Activated CD4-positive, alpha-beta T cell treated with anti-CD3 and anti-CD28 coated beads, Interleukin-2, amount 50 U/mL, for 48 hours (primary cell): ENCODE results near the gene ISCA1.
A peak's percentile ranks its signal among the peaks of the same experiment; 100 is the strongest.
"Not testable (repeated sequence)": the region's sequence is repeated elsewhere in the genome, so short reads cannot be mapped to it uniquely, and the experiment has no call there.

Experiments
- DNase-seq, 2 experiments: peaks; one replicate each; pipeline ENCODE4 v3.0.0-alpha.2; 2020

ISCA1 gene

DNA sequence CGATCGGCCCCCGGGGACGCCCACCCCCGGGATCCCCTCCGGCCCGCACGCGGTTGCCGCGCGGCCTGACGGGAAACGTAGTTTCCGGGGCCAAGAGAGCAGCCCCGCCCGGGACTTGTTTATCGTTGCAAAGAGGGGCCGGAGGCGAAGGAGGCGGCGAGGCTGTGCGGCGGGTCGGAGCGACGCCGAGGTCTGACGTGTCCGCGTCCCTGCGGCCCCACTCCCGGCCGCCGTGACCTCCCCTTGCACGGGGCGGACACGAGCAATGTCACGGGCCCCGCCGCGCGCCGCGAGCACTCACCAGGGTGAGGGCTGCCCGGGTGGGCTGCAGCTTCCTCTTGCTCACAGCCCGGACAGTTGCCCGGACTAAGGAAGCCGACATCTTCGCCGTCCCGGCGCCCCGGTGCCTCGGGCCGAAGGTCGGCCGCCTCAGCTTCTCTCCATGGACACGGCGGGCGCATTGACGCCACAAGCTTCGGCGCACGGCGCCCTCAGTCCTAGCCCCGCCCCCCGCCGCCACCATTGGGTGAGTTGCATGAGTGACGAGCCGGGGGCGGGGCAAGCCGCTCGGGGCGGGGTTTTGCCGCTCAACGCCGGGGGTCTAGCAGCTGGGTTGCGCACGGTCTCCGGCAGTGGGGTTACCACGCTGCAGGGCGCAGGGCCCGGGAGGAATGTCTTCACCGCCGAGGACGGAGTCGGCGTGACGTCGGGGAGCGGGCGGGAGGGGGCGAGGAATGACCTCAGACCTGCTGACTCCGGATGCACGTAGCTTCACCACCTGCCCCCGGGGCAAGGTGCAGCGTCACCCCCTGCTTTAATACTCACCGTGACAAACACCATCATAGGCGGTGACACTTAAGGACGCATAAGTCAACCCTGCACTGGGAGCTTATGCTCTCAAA is at the start of gene ISCA1:
TSS of gene ISCA1 (minus strand) at position 462 of the 902 bp plus-strand sequence. CDS start at position 382, 80 bp downstream.
- DNase-seq: peak; percentile 98 to 99

DNA sequence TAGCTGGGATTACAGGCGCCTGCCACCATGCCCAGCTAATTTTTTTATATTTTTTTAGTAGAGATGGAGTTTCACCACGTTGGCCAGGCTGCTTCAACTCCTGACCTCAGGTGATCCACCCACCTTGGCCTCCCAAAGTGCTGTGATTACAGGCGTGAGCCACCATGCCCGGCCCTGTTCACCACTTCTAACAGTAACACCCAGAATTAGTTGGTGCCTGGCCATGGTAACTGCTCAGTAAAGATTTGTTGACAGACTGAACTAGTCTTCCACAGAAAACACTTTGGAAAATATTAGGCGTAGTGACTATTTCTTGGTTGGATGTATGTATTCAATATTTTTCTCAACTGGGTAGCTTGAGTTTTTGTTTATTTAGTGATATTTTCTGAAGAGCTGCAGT is 47.8 kb upstream of the ISCA1 start:
- DNase-seq: no peak

DNA sequence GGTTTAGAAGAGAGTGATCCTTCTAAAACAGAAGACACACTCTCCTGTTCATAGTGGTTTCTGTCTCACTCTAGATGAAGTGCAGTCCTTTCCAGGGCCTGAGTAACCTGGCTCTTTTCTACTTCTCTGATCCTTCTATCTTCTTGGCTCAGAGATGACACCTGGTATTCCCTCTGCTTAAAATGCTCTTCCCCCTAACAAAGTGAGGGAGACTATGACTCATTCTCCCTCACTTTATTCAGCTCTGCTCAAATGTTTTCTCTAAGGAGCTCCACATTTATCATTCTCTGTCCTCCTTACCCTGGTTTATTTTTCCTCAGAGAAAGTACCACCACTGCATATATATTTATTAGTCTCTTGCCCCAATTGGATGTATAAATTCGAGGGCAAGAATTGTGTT is 47.3 kb upstream of the ISCA1 start:
- DNase-seq: no peak

DNA sequence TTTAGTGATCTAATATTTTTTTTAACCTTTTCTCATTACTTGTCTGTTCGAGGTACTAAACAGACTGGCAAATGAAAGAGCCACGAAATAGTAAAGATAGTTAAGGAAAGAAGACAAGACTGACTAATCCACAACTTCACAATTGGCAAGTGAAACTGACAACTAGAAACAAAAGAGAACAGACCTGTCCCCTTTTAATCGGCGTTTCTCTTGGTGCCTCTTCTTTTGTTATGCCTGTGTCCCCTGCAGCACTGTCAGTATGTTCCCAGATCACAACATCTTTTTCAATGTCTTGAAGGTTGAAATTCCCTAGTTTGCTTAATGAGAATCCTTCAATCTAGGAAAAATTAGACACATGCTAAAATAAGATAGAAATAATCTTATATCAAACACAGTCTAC is 45.8 kb upstream of the ISCA1 start:
- no peak for DNase-seq

DNA sequence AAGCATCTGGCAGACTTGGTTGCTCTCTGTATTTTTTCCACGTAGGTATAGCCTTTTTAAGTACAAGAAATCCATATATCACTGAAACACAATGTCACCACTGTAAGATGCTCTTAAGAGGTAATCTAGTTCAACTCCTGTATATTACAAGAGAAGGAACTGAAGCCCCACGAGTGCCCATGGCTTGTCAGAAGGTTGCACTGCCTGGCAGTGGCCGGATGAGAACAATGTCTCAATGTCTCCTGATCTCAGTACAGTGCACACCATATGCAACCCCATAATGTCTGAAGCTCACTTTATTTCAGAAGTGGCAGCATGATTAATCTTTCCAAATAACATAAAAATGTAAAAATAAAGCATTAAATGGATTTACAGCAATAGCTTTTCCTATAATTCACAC is 44.2 kb upstream of the ISCA1 start:
- no peak for DNase-seq

DNA sequence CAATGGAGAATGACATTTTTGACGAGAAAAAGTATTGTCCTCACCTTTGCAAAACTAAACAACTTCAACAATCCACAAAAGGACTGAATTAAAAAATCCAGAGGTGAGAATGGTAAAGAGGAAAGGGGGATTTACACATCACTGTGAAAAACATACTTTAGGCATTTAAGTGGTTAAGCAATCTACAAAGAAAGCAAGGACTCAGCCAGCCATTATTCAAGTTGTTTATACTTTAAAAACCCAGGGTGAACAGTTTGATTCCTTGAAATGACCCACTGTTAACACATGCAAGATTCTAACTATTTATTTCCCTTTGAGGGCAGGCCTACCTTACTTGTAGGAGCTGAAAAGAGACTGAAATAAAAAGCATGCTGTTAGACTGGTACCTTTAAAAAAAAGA is 42.6 kb upstream of the ISCA1 start:
- DNase-seq: no peak

DNA sequence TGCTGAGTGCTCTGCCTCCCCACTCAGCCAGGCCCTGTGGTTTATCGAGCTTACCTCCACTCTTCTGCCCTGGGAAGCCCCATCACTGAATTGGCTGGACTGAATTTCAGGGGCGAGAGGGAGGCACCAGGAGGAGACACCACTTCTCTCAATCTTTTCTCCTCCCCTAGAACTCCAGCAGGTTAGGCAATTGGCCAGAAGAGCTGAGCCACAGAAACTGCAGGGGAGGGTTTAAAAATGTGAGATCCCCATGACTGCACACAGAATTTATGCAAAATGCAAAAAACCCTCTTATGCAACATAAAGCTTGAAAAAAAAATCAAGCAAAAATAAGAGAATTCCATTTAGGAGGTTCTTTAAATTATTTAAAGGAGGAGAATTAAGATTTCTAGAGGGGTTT is 42.0 kb upstream of the ISCA1 start:
- DNase-seq: no peak

DNA sequence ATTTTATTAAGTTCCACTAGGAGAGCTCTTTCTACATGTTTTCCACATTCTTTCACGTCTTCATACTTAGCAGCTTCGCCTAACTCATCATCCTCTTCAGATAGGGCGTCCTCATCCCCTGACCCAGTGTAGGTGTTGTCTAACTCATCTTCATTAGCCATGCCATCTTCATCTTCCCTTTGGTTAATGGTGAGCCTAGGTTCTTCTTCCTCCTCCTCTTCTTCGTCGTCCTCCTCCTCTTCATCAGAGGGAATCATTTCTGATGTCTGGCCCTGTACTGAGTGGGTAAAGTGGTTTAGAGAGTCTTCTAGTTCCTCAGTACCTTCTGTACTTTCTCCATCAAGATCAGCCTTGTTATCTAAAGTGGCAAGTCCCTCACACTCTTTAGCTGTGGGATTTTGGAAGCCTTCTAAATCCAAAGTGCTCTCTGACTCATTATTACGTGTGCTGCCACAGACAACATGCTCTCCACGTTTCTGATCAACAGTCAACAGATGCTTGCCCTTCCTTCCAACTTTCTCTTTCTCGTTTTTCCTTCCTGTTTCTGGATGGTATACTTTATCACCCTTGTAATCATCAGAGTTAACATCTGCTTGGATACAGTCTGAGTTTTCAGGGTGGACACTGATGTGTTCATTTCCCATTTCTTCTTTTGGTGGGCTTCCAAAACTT is 40.8 kb upstream of the ISCA1 start:
- DNase-seq: no peak

DNA sequence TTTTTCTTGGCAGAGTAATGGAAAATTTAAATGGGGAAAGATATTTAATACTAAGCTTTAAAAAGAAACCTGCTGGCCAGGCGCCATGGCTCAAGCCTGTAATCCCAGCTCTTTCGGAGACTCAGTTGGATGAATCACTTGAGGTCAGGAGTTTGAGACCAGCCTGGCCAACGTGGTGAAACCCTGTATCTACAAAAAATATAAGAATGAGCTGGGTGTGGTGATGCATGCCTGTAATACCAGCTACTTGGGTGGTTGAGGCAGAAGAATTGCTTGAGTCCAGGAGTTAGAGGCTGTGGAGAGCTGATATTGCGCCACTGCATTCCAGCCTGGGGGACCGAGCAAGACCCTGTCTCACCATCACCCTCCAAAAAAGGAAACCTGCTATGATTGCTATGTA is 39.0 kb upstream of the ISCA1 start:
- DNase-seq: no peak

DNA sequence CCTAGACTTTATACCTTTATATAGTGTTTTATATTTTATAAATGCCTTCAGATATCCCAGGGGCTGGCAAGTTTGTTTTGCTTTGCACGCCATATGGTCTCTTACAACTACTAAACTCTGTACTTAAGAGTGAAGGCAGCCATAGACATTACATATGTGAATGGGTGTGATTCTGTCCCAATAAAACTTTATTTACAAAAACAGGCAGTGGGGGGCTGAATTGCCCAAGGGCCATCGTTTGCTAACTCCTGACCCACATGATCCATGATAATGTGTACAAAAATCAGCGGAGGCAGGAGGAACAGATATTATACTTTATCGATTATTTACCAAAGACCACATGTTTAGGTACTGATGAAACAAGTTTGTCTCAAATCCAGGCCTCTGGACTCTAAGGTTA is 35.8 kb upstream of the ISCA1 start:
- no peak for DNase-seq

DNA sequence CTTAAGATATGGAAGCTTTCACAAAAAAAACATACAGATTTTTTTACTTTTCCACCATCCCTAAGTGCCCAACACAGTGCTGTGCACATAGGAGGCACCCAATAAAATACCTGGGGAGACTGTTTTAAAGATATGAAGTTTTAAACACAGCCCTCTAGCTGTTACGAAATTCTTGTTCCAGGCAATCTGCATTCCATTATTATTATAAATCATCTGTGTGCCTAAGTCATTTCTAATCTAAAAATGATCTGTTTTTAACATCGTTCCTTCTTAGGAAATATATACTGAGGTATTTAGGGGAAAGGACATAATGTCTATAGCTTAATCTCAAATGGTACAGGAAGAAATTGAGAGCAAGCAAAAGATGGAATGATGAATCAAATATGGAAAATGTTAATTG is 32.7 kb upstream of the ISCA1 start:
- DNase-seq: no peak

DNA sequence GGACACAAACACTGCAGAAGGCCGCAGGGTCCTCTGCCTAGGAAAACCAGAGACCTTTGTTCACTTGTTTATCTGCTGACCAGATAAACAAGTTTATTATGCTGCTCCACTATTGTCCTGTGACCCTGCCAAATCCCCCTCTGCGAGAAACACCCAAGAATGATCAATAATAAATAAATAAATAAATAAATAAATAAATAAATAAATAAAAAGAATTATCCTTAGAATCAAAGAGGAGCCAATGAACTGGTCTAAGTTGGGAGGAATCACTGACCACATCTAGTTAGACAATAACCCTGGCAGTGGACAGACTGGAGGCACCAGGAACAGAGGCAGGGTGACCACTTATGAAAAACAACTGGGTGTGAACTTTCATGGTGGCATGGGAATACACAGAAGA is 30.6 kb upstream of the ISCA1 start:
- DNase-seq: not testable (repeated sequence)

DNA sequence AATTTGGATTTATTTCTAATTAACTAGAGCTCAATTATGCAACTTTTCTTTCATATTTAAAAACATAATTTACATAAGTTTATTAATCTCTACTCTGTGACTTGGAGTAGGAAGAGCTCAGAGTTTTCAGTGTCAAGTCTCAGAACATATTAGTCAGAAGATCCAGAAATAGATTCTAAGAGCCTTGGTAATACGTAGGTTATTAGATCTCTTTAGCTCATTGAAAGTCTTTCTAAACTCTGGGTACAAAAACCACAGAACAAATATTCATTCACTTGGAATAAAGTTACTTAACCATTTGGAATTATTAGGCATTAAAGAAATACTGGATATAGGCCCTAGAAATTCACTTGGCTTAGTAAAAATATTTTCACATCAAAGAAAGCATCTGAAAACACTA is 26.3 kb upstream of the ISCA1 start:
- DNase-seq: no peak

DNA sequence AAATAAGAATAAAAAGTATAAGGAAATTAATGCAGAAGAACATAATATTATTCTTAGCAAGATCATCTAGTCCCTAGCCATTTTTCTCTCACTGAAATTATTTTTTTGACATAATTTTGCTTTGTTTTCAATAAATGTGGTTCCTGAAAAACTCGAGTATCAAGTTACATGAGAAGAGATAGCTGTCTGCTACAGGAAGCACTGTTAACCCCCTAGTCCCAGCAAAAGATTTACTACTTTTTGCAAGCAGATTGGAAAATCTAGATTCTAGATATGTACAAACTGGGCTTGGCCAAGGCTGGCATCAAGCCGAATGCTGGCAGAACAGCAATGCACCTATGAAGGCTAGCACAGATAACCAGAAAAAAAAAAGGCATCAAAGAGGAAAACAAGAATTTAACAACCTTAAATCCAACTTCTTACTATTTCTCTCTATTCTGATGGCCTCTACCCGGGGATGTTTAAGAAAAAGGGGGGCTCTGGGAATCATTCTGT is 21.9 kb upstream of the ISCA1 start:
- no peak for DNase-seq

DNA sequence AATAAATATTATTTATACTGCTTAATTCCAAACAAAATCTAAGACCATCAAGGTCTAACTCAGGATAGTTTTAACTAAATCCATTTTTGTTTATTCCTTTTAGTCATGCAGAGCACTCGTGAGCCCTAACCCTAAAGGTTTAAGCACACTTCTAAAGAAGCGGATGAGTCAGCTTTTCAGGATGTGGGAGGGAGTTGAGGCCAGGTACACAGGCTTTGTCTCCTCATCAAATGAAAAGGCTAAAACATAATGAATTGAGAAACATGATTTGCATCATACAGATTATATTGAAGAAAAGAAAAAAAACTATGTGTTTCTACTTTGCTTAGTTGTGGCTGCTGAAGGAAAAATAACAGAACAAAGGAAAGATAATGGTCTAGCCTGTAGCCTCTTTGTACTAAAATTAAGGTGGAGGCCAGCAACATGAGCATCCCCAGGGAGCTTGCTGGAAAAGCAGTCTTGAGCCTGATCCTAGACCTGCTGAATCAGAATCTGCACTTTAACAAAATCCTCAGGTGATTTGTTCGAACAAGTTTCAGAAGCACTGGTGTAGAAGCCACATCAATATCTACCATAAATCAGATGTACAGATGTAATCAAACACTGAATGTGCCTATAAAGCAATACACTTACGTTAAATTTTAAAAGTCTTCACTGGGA is 21.1 kb upstream of the ISCA1 start:
- peak; percentile 28 to 45 for DNase-seq

DNA sequence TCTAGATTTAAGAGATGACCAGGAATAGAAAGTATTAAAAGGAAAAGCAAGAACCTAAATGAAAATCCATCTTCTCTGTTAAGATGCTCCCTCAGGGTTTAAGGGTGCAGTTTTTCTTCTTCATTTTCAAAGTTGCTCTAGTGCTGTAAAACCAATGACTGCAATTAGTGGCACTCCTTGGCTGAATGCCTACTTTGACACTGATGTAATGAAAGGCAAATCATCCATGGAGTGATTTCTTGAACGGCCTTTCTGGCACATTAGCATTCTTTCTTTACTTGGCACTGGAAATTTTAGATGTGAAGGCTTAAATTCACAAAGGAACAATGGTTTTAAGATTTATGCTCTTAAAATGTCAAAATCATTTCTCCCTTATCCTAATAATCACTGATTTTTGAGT is 19.3 kb upstream of the ISCA1 start:
- no peak for DNase-seq

DNA sequence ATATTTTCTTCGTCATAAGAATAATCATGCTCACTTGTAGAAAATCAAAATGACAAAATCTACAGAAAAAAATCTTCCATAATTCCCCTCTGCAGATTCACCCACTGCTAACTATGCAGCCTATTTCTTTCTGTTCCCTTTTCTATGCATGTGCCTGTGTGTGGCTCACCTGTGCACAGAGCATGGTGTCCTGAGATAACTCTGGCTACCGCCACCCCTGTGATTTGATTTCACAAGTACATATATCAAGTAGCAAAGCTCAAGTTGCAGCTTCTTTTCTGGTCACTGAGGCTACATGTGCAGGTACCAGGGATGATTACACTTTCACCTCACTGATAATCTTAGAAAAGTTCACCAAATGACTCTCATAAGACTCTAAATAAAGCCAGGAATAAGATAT is 18.4 kb upstream of the ISCA1 start:
- DNase-seq: no peak

DNA sequence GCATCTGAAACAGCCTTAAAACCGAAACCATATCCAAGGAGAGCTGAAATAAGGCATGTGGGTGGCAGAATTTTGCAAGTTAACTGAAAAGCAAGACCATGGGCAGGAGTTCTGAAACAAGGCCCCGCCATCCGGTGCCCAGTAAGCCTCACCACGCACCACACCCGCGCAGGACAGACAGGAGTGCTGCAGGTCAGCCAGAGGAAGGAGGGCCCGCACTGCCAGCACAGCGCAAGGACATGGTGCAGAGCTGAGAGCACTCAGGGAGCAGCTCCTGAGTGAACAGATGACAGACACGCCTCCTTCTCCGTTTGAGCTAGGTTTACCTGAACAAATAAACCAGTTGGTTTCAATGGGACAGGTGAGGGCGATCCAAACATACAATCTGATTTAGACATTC is 16.5 kb upstream of the ISCA1 start:
- DNase-seq: no peak

DNA sequence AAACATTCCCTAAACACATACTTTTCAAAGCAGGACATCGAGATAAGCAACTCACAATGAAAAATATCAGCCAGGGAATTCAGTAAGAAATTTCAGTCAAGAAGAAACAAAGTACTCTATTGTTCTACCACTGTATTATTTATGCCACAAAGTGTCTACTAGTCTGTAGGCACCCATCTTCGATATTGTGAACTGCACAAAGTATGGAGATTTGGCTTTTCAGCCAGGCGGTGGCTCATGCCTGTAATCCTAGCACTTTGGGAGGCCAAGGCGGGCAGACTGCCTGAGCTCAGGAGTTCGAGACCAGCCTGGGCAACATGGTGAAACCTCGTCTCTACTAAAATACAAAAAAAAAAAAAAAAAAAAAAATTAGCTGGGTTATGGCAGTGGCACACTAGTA is 8.0 kb upstream of the ISCA1 start:
- DNase-seq: not testable (repeated sequence)

DNA sequence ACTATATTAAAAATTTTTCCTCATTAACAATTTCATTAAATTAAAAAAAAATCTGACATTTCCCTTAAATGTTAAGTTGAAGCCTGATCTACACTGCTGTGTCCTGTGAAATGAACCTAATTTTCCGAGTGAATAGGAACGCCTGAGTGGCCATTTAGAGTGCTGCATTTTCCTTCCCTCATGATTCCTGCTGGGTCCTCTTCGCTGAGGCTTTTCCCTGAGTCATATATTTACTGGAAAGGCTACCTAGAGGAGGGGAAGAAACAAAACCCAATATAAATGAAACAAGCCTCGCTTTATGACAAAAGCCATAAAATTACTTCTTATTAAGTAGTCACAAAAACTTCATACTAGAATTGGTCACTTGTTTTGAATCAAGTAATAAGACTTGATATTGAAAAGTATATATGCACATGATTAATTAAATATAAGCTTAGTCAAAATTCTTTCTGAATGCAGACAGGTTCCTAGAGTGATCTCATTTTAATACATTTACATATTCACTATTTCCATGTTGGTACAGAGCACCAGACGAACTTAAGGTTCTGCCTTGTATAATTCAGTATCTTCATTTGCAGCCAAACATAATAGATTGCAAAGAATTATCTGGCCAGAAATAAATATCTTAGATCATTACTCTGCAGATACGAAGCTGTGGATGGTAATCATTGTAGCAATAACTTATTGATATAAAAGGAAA is 6.3 kb upstream of the ISCA1 start:
- DNase-seq: no peak

DNA sequence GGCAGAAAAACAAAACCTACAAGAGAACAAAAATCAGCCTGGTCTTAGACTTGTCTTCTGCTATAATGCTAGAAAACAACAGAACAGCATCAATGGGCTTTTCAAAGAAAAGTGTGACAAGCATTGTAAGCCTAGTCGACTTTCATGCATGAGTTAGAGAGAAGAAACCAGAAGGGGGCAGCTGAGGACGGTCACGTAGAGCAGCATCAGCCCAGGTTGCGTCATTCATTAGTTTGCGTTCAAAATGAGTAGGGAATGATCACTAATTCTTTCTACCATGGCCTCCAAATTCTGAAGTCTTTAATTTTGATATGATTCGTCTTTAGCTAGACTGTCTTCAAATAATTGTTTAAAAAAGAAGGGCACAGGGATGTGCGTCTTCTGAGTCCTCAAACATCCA is 4.7 kb upstream of the ISCA1 start:
- DNase-seq: no peak

DNA sequence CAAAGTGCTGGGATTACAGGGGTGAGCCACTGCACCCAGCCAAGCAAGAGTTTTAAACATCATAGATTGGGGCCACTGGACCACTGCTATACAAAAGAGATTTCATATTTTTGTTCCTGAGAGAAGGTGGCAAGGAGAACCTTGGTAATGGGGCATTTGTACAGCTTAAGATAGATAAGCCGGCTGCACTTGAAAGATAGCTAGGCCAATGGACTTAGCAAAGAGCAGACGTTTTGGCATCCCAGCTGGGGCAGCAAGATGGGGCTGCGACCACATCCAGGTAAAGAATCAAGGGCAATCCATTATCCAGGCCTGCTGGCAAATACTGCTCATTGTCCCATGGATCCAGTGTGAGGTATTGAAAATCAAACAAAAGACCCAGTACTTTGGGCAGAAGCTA is 3.9 kb upstream of the ISCA1 start:
- DNase-seq: no peak

DNA sequence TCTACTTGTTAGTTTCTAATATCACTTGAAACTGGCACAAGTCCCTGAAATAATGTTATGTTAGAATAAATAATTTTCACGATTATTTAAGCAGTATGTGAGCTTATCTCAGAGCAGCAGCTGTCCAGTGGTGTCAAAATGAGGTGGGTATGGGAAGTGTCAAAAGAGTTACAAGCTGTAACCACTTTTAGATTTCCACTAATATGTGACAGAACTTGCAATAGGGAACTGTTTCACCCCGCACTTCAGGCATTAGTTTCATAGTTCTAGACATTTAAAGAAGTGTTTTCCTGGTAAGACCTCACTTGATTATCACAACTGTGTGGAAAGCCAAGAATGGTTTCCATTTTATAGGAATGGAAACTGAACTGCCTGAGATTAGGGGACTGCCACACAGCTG is 2.9 kb upstream of the ISCA1 start:
- DNase-seq: no peak
